CD4-positive, alpha-beta memory T cell (primary cell): ENCODE data around the gene OR6T1. TPM values are rescaled to one million over a fixed set of nuclear protein-coding genes. Genes with fewer than 3 reads are reported as not detected.

ENCODE experiments used
- CTCF ChIA-PET: fragments of 350-600 bp; sonication (Branson Sonifier 250); formaldehyde crosslinking; loops from one replicate; lab custom pipeline; 2021; ENCODE audit warnings: inconsistent platforms; ENCODE audit not compliant: partially characterized antibody; lab: Charles Lee
- POLR2A ChIA-PET: fragments of 350-600 bp; sonication (Branson Sonifier 250); formaldehyde crosslinking; loops from one replicate; lab custom pipeline; 2021; ENCODE audit not compliant: partially characterized antibody; lab: Charles Lee
- DNase-seq, 5 donors: peaks; one replicate each; pipeline versions ENCODE4 v3.0.0 to v3.0.0-alpha.2; 2020 to 2022; ENCODE audit warnings: mixed read lengths in 1 of 5
- H3K27ac ChIP-seq: one replicate; pipeline ENCODE4 v1.7.0; 2013; ENCODE audit warnings: low read depth, low read length
- H3K27me3 ChIP-seq: 2 replicates; pipeline ENCODE4 v1.7.0; 2013; ENCODE audit warnings: mild to moderate bottlenecking, low read length, moderate library complexity; ENCODE audit not compliant: insufficient read depth
- H3K36me3 ChIP-seq: 2 replicates; pipeline ENCODE4 v1.7.0; 2013; ENCODE audit warnings: mild to moderate bottlenecking, low read length, moderate library complexity; ENCODE audit not compliant: insufficient read depth
- H3K4me1 ChIP-seq: 2 replicates; pipeline ENCODE4 v1.7.0; 2013; ENCODE audit warnings: mild to moderate bottlenecking, low read length, moderate library complexity; ENCODE audit not compliant: insufficient read depth
- H3K4me3 ChIP-seq, 2 donors: one replicate each; pipeline ENCODE4 v1.7.0; 2013; ENCODE audit warnings: low read length in 2 of 2, mild to moderate bottlenecking in 1 of 2
- H3K9me3 ChIP-seq, 2 donors: one replicate each; pipeline ENCODE4 v1.7.0; 2013; ENCODE audit warnings: low read length in 2 of 2, control low read depth in 1 of 2; ENCODE audit not compliant: control insufficient read depth in 1 of 2
- H3K27ac Mint-ChIP-seq, 7 donors: one replicate each; pipeline ENCODE4 v1.8.0; 2020 to 2021; ENCODE audit warnings: mixed read lengths in 7 of 7, mild to moderate bottlenecking in 6 of 7, inconsistent platforms in 3 of 7, moderate library complexity in 3 of 7
- H3K27me3 Mint-ChIP-seq, 2 donors: one replicate each; pipeline ENCODE4 v1.8.0; 2020 to 2021; ENCODE audit warnings: mixed read lengths in 2 of 2
- H3K36me3 Mint-ChIP-seq, 2 donors: one replicate each; pipeline ENCODE4 v1.8.0; 2020 to 2021; ENCODE audit warnings: mixed read lengths in 2 of 2, inconsistent platforms in 1 of 2, mild to moderate bottlenecking in 1 of 2
- H3K4me1 Mint-ChIP-seq, 4 donors: one replicate each; pipeline ENCODE4 v1.8.0; 2020 to 2021; ENCODE audit warnings: mixed read lengths in 4 of 4, mild to moderate bottlenecking in 1 of 4
- H3K4me3 Mint-ChIP-seq, 8 donors: one replicate each; pipeline ENCODE4 v1.8.0; 2020 to 2021; ENCODE audit warnings: mixed read lengths in 8 of 8, mild to moderate bottlenecking in 7 of 8, moderate library complexity in 6 of 8, inconsistent platforms in 3 of 8
- H3K9me3 Mint-ChIP-seq, 8 donors: one replicate each; pipeline ENCODE4 v1.8.0; 2020 to 2021; ENCODE audit warnings: mixed read lengths in 8 of 8, mild to moderate bottlenecking in 5 of 8, inconsistent platforms in 3 of 8, moderate library complexity in 1 of 8
- intact Hi-C: fragments of 100-400 bp; cut with micrococcal nuclease; formaldehyde crosslinking; loops from one replicate; pipeline ENCODE4 v1.15.1; 2023
- polyA plus RNA-seq, 2 donors: library from polyadenylated mRNA; unstranded; fragments of 300-500 nt; fragmentation: Illumina TruSeq; gene quantifications; one replicate each; pipeline ENCODE4 v1.2.3, GENCODE V29; 2021
- total RNA-seq, 2 experiments: library from RNA; stranded (reverse); gene quantifications; one replicate each; pipeline ENCODE4 v1.2.3, GENCODE V29; 2021

The OR6T1 gene
- total and polyA plus RNA-seq, 4 experiments from 2014 or later: not detected

GRCh38 chr11:123942413-123942812 lies 1.2 kb downstream of the OR6T1 start:
- no peak for DNase-seq
- H3K4me1 ChIP-seq: no peaks in the 10 kb centered on the region
- H3K9me3 ChIP-seq: no peaks in the 10 kb centered on the region
- H3K27me3 ChIP-seq: no peaks in the 10 kb centered on the region
- Mint-ChIP-seq H3K9me3 (peaks cover 0 to 4% (median 0%) of the 10 kb centered on the region in 8 donors), H3K27me3 (peaks cover 0 to 5% of the 10 kb centered on the region in 2 donors), H3K4me3 (no peak overlapping the region), H3K4me1 (no peaks in the 10 kb centered on the region), H3K36me3 (no peaks in the 10 kb centered on the region), H3K27ac (no peak overlapping the region)
- ChIA-PET POLR2A (no interaction called here), CTCF (no interaction called here)
- intact Hi-C loops: no loop called here
- H3K36me3 ChIP-seq: no peaks in the 10 kb centered on the region
- no peak overlapping the region for H3K27ac ChIP-seq
- H3K4me3 ChIP-seq: no peak overlapping the region

- Histone ChIP-seq H3K27me3 (no peaks in the 10 kb centered on the region), H3K27ac (no peak within 1 kb of the TSS), H3K36me3 (no peaks in the 10 kb centered on the region), H3K4me1 (no peaks in the 10 kb centered on the region), H3K9me3 (no peaks in the 10 kb centered on the region), H3K4me3 (no peak within 1 kb of the TSS)
- ChIA-PET CTCF (no interaction called here), POLR2A (no interaction called here)
- peaks cover 0 to 4% (median 0%) of the 10 kb centered on the region in 8 donors for H3K9me3 Mint-ChIP-seq
- H3K4me1 Mint-ChIP-seq: no peaks in the 10 kb centered on the region
- DNase-seq: no peak
- no peak within 1 kb of the TSS for H3K4me3 Mint-ChIP-seq
- no peaks in the 10 kb centered on the region for H3K27me3 Mint-ChIP-seq
- intact Hi-C loops: no loop called here
- H3K27ac Mint-ChIP-seq: no peak within 1 kb of the TSS
- H3K36me3 Mint-ChIP-seq: no peaks in the 10 kb centered on the region
Measured at GRCh38 chr11:123939317-123939716, 4.3 kb downstream of the OR6T1 start, which contains the start of gene OR4D5. Gene OR4D5 (plus strand): TSS chr11:123939617. CDS start chr11:123939617, 0 bp downstream.

- intact Hi-C loops: no loop called here
- Histone ChIP-seq H3K4me1 (no peaks in the 10 kb centered on the region), H3K27ac (no peak overlapping the region), H3K4me3 (no peak overlapping the region), H3K27me3 (no peaks in the 10 kb centered on the region), H3K9me3 (no peaks in the 10 kb centered on the region), H3K36me3 (no peaks in the 10 kb centered on the region)
- H3K4me3 Mint-ChIP-seq: no peak overlapping the region
- H3K27me3 Mint-ChIP-seq: peaks cover 0 to 1% of the 10 kb centered on the region in 2 donors
- POLR2A ChIA-PET: no interaction called here
- no peaks in the 10 kb centered on the region for H3K9me3 Mint-ChIP-seq
- no peaks in the 10 kb centered on the region for H3K4me1 Mint-ChIP-seq
- no peaks in the 10 kb centered on the region for H3K36me3 Mint-ChIP-seq
- H3K27ac Mint-ChIP-seq: no peak overlapping the region
- DNase-seq: no peak
- CTCF ChIA-PET: no interaction called here
Measured at GRCh38 chr11:123924027-123924426, 19.6 kb downstream of the OR6T1 start.

GRCh38 chr11:123920943-123921342 lies 22.7 kb downstream of the OR6T1 start:
- H3K27ac Mint-ChIP-seq: no peak overlapping the region
- intact Hi-C loops: no loop called here

DNA sequence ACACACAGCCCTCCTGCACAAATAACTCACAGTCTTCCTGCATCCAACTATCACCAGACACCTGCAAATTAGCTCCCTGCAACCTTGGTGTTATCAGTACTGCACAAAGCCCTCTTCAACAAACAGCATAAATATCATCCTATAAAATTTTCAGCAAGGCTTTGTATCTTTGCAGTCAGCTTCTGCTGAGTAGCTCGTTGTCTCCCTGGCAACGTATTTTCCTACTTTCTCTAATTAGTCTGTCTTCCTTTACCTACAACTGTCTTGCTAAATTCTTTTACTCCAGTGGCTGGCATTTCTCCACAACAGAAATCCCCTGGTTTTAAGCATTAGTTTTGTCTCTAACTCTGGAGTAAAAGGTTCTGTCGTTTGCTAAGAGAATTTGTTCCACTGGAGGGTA lies 37.8 kb downstream of the OR6T1 start:
- DNase-seq: no peak
- peaks cover 1 to 2% of the 10 kb centered on the region in 2 donors for H3K27me3 Mint-ChIP-seq
- Histone ChIP-seq H3K27ac (no peak overlapping the region), H3K27me3 (no peaks in the 10 kb centered on the region), H3K4me1 (no peaks in the 10 kb centered on the region), H3K9me3 (no peaks in the 10 kb centered on the region), H3K4me3 (no peak overlapping the region), H3K36me3 (no peaks in the 10 kb centered on the region)
- peaks cover 0 to 4% (median 0%) of the 10 kb centered on the region in 8 donors for H3K9me3 Mint-ChIP-seq
- intact Hi-C loops: no loop called here
- no peaks in the 10 kb centered on the region for H3K4me1 Mint-ChIP-seq
- no peak overlapping the region for H3K4me3 Mint-ChIP-seq
- CTCF ChIA-PET: no interaction called here
- H3K36me3 Mint-ChIP-seq: no peaks in the 10 kb centered on the region
- POLR2A ChIA-PET: no interaction called here
- no peak overlapping the region for H3K27ac Mint-ChIP-seq

More at GRCh38 chr11:123920943-123921342, 22.7 kb downstream of the OR6T1 start:
- no peaks in the 10 kb centered on the region for H3K27me3 Mint-ChIP-seq
- Histone ChIP-seq H3K4me1 (no peaks in the 10 kb centered on the region), H3K9me3 (no peaks in the 10 kb centered on the region), H3K36me3 (no peaks in the 10 kb centered on the region), H3K27ac (no peak overlapping the region), H3K4me3 (no peak overlapping the region), H3K27me3 (no peaks in the 10 kb centered on the region)
- no peaks in the 10 kb centered on the region for H3K36me3 Mint-ChIP-seq
- H3K4me3 Mint-ChIP-seq: no peak overlapping the region
- DNase-seq: no peak
- no peaks in the 10 kb centered on the region for H3K4me1 Mint-ChIP-seq
- POLR2A ChIA-PET: no interaction called here
- H3K9me3 Mint-ChIP-seq: peaks cover 0 to 4% (median 0%) of the 10 kb centered on the region in 8 donors
- CTCF ChIA-PET: no interaction called here

GRCh38 chr11:123904932-123905331 lies 38.7 kb downstream of the OR6T1 start:
- H3K27ac Mint-ChIP-seq: no peak overlapping the region
- Histone ChIP-seq H3K9me3 (no peaks in the 10 kb centered on the region), H3K27me3 (no peaks in the 10 kb centered on the region), H3K4me1 (no peaks in the 10 kb centered on the region), H3K27ac (no peak overlapping the region), H3K36me3 (no peaks in the 10 kb centered on the region), H3K4me3 (no peak overlapping the region)
- H3K27me3 Mint-ChIP-seq: peaks cover 1 to 2% of the 10 kb centered on the region in 2 donors
- ChIA-PET CTCF (no interaction called here), POLR2A (no interaction called here)
- H3K36me3 Mint-ChIP-seq: no peaks in the 10 kb centered on the region
- H3K4me3 Mint-ChIP-seq: no peak overlapping the region
- intact Hi-C loops: no loop called here
- H3K4me1 Mint-ChIP-seq: no peaks in the 10 kb centered on the region
- no peak for DNase-seq
- H3K9me3 Mint-ChIP-seq: peaks cover 0 to 2% (median 0%) of the 10 kb centered on the region in 8 donors

DNA sequence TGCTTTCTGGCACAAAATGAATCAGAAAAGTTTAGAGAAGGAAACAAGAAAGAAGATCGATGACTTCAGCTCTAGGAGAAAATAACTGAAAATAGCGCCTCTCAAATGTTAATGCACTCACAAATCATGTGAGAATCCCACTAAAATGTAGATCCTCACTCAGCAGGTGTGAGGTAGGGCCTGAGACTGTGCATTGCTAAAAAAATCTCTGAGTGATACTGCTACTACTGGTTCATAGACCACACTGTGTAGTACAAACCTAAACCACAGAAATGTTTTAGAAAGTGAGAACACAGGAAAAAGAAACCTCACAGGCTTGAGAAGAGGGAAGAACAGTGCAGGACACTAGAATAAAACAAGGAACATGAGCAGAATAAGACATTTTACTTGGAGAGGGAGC lies 39.7 kb downstream of the OR6T1 start:
- peaks cover 0 to 2% of the 10 kb centered on the region in 2 donors for H3K27me3 Mint-ChIP-seq
- intact Hi-C loops: no loop called here
- H3K4me1 Mint-ChIP-seq: no peaks in the 10 kb centered on the region
- Histone ChIP-seq H3K27ac (no peak overlapping the region), H3K4me1 (no peaks in the 10 kb centered on the region), H3K27me3 (no peaks in the 10 kb centered on the region), H3K4me3 (no peak overlapping the region), H3K36me3 (no peaks in the 10 kb centered on the region), H3K9me3 (no peaks in the 10 kb centered on the region)
- no peak for DNase-seq
- ChIA-PET POLR2A (no interaction called here), CTCF (no interaction called here)
- H3K27ac Mint-ChIP-seq: no peak overlapping the region
- H3K9me3 Mint-ChIP-seq: peaks cover 0 to 2% (median 0%) of the 10 kb centered on the region in 8 donors
- no peaks in the 10 kb centered on the region for H3K36me3 Mint-ChIP-seq
- no peak overlapping the region for H3K4me3 Mint-ChIP-seq

DNA sequence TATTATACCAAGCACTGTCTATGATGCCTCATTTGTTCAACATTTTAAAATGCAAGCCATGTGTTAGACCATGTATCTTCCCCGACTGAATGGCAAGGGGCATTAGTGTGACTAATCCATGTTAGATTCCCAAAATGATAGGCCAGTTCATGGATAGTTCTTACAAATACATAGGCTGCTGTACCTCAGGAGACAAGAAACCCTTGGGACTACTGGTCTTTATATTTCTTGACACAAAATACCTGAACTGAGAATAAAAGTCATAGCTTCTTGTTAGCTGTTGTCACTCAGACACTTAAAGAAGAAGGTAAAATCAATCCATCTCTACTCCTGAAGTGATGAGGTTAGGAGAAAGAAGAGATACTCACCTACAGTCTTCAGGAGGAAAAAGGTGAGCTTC lies 41.8 kb downstream of the OR6T1 start, which contains the start of gene OR8D4:
OR8D4 (plus strand) TSS at position 301 of the 400 bp plus-strand sequence. CDS start 4,265 bp downstream, outside the sequence.
- POLR2A ChIA-PET: no interaction called here
- H3K9me3 ChIP-seq: no peaks in the 10 kb centered on the region
- Mint-ChIP-seq H3K4me3 (no peak within 1 kb of the TSS), H3K9me3 (peaks cover 0 to 2% (median 0%) of the 10 kb centered on the region in 8 donors), H3K27ac (no peak within 1 kb of the TSS), H3K4me1 (no peaks in the 10 kb centered on the region), H3K36me3 (no peaks in the 10 kb centered on the region), H3K27me3 (peaks cover 0 to 2% of the 10 kb centered on the region in 2 donors)
- CTCF ChIA-PET: no interaction called here
- no peak within 1 kb of the TSS for H3K27ac ChIP-seq
- H3K36me3 ChIP-seq: no peaks in the 10 kb centered on the region
- no peaks in the 10 kb centered on the region for H3K4me1 ChIP-seq
- no peaks in the 10 kb centered on the region for H3K27me3 ChIP-seq
- intact Hi-C loops: no loop called here
- no peak within 1 kb of the TSS for H3K4me3 ChIP-seq
- DNase-seq: no peak
